ENCODE results near the gene COL6A5. TPM values are rescaled to one million over a fixed set of nuclear protein-coding genes. Genes with fewer than 3 reads are reported as not detected.

Gene COL6A5
- total RNA-seq, 1 experiment from 2014 or later, result 0.04 TPM

- Histone ChIP-seq H4K5ac (ENCODE audit: insufficient read length, low read depth, low read length) (no peak overlapping the region), H2BK5ac (ENCODE audit: insufficient read length, low read length) (no peak overlapping the region), H2AK5ac (ENCODE audit: insufficient read length, low read length) (no peak overlapping the region), H3K79me2 (ENCODE audit: insufficient read depth, low read length) (no peaks in the 10 kb centered on the region), H3T11ph (ENCODE audit: low read length) (no peak overlapping the region), H2BK12ac (ENCODE audit: insufficient read length, low read depth, low read length) (no peak overlapping the region), H2AFZ (ENCODE audit: low read length) (no peak overlapping the region), H3K27me3 (ENCODE audit: insufficient read depth, low read length) (no peaks in the 10 kb centered on the region), H3K56ac (ENCODE audit: insufficient read length, low read depth, low read length) (no peak overlapping the region), H3K18ac (ENCODE audit: insufficient read length, low read depth, low read length) (no peak overlapping the region), H3K27ac (ENCODE audit: insufficient read length, low read depth, low read length) (no peak overlapping the region), H2BK20ac (ENCODE audit: low read depth, low read length, poor library complexity, severe bottlenecking) (no peak overlapping the region), H3K9me3 (ENCODE audit: control insufficient read depth, low read depth, low read length) (no peaks in the 10 kb centered on the region), H3K4ac (ENCODE audit: low read depth, low read length) (no peak overlapping the region), H3K4me1 (ENCODE audit: insufficient read depth, low read length) (no peaks in the 10 kb centered on the region), H3K23ac (ENCODE audit: insufficient read length, low read depth, low read length) (no peak overlapping the region), H3K9ac (ENCODE audit: extremely low read depth, insufficient read length, low read length) (no peak overlapping the region), H2BK15ac (ENCODE audit: low read depth, low read length) (no peak overlapping the region), H3K4me2 (ENCODE audit: insufficient read depth, insufficient read length, low read length) (no peak overlapping the region), H3K14ac (ENCODE audit: insufficient read depth, low read length) (no peak overlapping the region), H4K20me1 (ENCODE audit: control insufficient read depth, insufficient read depth, insufficient read length) (no peaks in the 10 kb centered on the region), H3K23me2 (ENCODE audit: insufficient read length, low read depth, low read length, poor library complexity, severe bottlenecking) (no peaks in the 10 kb centered on the region), H3K79me1 (ENCODE audit: insufficient read depth, low read depth, low read length, poor library complexity, severe bottlenecking) (no peaks in the 10 kb centered on the region), H4K8ac (replicated peaks; ENCODE audit: insufficient read length, low read depth, low read length) (no peak overlapping the region), H2BK120ac (ENCODE audit: low read depth, low read length, poor library complexity, severe bottlenecking) (no peak overlapping the region), H4K91ac (ENCODE audit: insufficient read length, low read depth, low read length) (no peak overlapping the region)
- peaks cover 7 to 8% of the 10 kb centered on the region in 2 experiments for H3K4me1 Mint-ChIP-seq
- H3K4me3 Mint-ChIP-seq, result no peak overlapping the region
- H3K9me3 Mint-ChIP-seq, result no peaks in the 10 kb centered on the region
- no CpG with 5 or more reads among the region's 1 CpG for WGBS (ENCODE audit: extremely low coverage, insufficient read length, low lambda C conversion rate)
- no peak for DNase-seq
- no peaks in the 10 kb centered on the region for H3K27me3 Mint-ChIP-seq (ENCODE audit: low read depth)
- no peak overlapping the region for H3K27ac Mint-ChIP-seq
- H3K36me3 Mint-ChIP-seq (ENCODE audit: insufficient read depth in 1 of 3, low read depth in 3 of 3), result no peaks in the 10 kb centered on the region
- no peak for TF ChIP-seq CTCF (conservative IDR thresholded peaks at IDR 0.05)
Measured at GRCh38 chr3:130425484-130425883, 80.0 kb downstream of the COL6A5 start.
